ENCODE results near the gene RNF130.
"Not testable (repeated sequence)": the region's sequence is repeated elsewhere in the genome, so short reads cannot be mapped to it uniquely, and the experiment has no call there.

Gene RNF130

GRCh38 chr5:180102636-180103035 is 31.1 kb upstream of the RNF130 start:
- no peak for DNase-seq

DNA sequence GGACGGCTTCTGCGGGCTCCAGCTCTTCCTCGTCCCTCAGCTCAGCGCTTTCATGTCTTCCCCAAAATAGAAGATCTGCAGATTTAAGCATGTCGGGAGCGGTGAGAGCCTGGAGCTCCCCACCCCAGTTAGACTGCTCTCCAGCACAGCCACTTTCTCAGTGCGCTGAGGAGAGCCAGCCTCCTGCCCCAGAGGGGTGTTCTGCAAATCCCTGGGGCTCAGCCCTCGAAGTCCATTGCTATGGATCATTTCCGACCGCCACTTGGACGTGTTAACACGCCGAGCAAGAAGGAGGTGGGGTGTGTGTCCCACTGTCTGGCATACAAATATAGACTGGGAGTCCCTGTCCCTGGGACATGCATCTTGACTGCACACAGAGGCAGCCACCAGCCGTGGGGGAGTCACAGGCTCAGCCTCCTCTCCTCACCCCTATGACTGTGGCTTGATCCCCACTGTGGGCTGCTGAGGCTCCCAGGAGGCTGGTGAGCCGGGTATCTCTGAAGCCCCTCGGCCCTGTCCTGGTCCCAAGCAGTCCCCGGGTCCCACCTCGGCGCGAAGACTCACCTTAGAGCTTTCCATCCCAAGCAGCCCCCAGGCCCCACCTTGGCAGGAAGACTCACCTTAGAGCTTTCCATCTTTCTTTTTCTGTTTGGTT is 30.0 kb upstream of the RNF130 start:
- no peak for DNase-seq

- DNase-seq = no peak
Observed at GRCh38 chr5:180100621-180101450, 29.3 kb upstream of the RNF130 start.

- DNase-seq = no peak
Observed at GRCh38 chr5:180099733-180100611, 28.4 kb upstream of the RNF130 start.

DNA sequence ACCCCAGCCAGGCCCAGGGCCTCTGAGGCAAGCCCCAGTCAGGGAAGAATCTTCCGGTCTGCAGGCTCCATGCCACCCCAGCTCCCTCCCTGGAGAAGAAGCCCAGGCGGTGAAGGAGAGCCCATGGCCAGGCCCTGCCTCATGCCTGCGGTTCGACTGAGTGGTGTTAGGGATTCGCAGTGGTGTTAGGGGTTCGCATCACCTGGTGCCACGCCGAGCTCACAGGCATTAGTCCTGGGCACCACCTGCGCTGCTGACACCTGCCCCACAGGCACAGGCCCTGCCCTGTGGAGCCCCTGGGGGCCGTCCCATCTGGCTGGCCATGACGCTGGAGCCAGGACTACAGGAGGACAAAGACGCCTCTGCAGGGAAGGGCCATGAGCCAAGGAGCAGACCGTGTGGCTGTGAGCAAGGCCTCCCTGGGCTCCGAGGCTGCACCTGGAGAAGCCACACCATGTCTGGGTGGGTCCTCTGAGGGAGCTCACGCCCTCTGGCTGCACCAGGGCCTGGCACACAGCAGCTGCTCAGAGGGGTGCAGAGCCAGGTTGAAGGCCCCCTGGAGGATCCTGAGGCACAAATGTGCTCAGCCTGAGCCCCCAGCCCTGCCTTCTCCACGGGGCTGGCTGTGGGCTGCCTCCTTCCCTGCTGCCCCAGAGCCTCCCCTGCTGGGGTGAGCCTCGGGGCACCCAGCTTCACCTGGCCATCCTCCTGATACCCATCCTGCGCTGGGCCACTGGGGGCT is 27.6 kb upstream of the RNF130 start:
- DNase-seq = no peak

GRCh38 chr5:180098526-180098925 is 27.0 kb upstream of the RNF130 start:
- no peak for DNase-seq

DNA sequence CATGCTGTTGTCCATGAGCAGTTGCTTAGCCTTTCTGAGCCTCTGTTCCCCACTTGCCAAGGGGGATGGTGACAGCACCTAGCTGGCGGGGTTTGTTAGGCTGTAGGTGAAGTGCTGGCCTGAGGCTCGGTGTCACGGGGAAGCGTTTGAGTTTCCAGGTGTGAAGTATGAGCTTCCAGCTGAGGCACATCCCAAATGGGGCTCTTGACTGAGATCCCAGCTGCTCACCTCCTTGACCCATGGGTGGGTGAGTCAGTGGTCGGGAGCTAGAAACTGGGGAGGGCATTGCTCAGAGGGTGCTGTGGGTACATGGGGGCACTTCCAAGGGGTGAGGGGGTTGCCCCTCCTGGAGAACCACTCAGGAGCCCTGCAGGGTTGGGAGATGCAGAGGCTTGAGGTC is 26.4 kb upstream of the RNF130 start:
- DNase-seq = no peak

- DNase-seq = no peak
Observed at GRCh38 chr5:180097163-180097894, 25.8 kb upstream of the RNF130 start.

DNA sequence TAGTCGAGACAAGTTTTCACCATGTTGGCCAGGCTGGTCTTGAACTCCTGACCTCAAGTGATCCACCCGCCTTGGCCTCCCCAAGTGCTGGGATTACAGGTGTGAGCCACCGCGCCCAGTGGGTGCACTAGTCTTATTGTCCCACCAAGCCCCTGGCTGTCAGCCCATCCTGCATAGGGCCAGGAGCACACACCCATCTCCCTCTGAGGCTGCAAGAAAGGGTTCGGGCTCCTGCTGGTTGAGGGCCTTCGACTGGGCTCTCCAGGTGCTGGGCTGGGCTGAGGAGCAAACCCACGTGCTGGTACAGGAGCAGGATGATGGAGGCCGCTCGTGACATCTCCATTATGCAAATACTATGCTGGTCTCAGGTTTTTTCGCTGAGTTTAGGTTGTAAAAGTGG is 25.1 kb upstream of the RNF130 start:
- no peak for DNase-seq

- DNase-seq = no peak
Observed at GRCh38 chr5:180095545-180095944, 24.0 kb upstream of the RNF130 start.

- no peak for DNase-seq
Observed at GRCh38 chr5:180093651-180094382, 22.3 kb upstream of the RNF130 start.

- DNase-seq = no peak
Observed at GRCh38 chr5:180093241-180093640, 21.7 kb upstream of the RNF130 start.

- DNase-seq = peak; percentile 21
Observed at GRCh38 chr5:180090769-180091546, 19.4 kb upstream of the RNF130 start.

GRCh38 chr5:180090098-180090768 is 18.7 kb upstream of the RNF130 start:
- peak; percentile 88 for DNase-seq

DNA sequence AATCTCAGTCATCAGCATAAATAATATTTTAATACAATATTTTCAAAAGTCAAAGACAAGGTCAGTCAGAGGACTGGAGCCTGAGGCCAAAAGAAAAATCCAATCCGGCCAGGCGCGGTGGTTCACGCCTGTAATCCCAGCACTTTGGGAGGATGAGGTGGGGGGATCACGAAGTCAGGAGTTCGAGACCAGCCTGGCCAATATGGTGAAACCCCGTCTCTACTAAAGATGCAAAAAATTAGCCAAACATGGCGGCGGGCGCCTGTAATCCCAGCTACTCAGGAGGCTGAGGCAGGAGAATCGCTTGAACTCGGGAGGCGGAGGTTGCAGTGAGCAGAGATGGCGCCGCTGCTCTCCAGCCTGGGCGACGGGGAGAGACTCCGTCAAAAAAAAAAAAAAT is 18.1 kb upstream of the RNF130 start:
- DNase-seq = not testable (repeated sequence)

- DNase-seq = no peak
Observed at GRCh38 chr5:180088561-180088960, 17.0 kb upstream of the RNF130 start.

DNA sequence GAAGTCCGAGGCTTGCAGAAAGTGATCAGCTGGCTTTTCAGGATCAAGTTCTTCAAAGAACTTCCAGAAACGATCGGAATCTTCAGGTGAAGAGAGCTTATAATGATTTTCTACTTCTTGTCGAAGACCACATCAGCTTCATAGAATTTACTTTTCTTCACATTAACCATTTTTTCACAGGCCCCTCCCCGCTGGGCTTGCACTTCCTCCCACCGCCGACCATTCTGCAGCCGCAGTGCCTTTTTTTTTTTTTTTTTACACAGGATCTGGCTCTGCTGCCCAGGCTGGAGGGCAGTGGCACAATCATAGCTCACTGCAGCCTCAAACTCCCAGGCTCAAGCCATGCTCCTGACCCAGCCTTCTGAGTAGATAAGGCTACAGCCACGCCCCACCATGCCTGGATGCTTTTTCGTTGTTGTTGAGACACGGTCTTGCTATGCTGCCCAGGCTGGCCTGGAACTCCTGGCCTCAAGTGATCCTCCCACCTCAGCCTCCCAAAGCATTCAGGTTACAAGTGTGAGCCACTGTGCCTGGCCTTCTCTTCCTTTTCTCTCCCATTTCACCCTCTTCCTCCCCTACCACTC is 15.3 kb upstream of the RNF130 start:
- DNase-seq = no peak

DNA sequence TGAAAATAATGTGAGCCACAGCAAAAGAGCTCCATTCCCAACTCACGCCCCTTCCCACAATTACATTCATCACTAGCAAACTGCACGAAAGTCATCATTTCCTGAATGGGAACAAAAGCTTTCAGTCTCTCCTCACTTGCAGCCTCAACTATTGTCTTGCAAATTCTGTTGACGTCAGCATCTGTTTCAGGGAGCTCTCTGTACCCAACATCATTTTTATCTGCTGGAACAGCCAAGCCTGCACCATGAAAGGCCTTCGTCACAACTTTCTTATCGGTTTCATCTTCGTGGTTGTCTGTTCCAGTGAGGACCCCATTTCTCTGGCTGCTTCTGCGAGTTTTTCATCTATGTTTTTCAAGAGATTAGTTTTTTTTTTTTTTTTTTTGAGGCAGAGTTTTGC is 14.3 kb upstream of the RNF130 start:
- peak; percentile 14 for DNase-seq

All from CD4-positive, alpha-beta T cell treated with Interleukin-17A for 4 hours (primary cell).